ENCODE data around the gene RAB11FIP3.
"Not testable (repeated sequence)": the region's sequence is repeated elsewhere in the genome, so short reads cannot be mapped to it uniquely, and the experiment has no call there.

The RAB11FIP3 gene

GRCh38 chr16:473046-474043 lies 47.9 kb downstream of the RAB11FIP3 start:
- TF ChIP-seq POLR2AphosphoS5 (IDR thresholded peaks at IDR 0.05; ENCODE audit: low read depth, low read length) (no peak), TAF1 (IDR thresholded peaks at IDR 0.05; ENCODE audit: borderline replicate concordance, low read depth, low read length) (no peak), POLR2A (IDR thresholded peaks at IDR 0.05; ENCODE audit: low read depth, low read length) (no peak)
- FAIRE-seq (no peak), DNase-seq (ENCODE audit: insufficient read length) (no peak)

GRCh38 chr16:474420-475122 lies 49.1 kb downstream of the RAB11FIP3 start:
- DNase-seq (ENCODE audit: insufficient read length) (no peak), FAIRE-seq (no peak)
- TF ChIP-seq POLR2A (IDR thresholded peaks at IDR 0.05; ENCODE audit: low read depth, low read length) = no peak
- TF ChIP-seq TAF1 (IDR thresholded peaks at IDR 0.05; ENCODE audit: borderline replicate concordance, low read depth, low read length) = no peak
- TF ChIP-seq POLR2AphosphoS5 (IDR thresholded peaks at IDR 0.05; ENCODE audit: low read depth, low read length) = no peak

GRCh38 chr16:476039-476438 lies 50.6 kb downstream of the RAB11FIP3 start:
- TF ChIP-seq POLR2AphosphoS5 (IDR thresholded peaks at IDR 0.05; ENCODE audit: low read depth, low read length) (no peak), TAF1 (IDR thresholded peaks at IDR 0.05; ENCODE audit: borderline replicate concordance, low read depth, low read length) (no peak), POLR2A (IDR thresholded peaks at IDR 0.05; ENCODE audit: low read depth, low read length) (no peak)
- DNase-seq (ENCODE audit: insufficient read length) (no peak), FAIRE-seq (no peak)

GRCh38 chr16:477301-478157 lies 52.1 kb downstream of the RAB11FIP3 start:
- DNase-seq (ENCODE audit: insufficient read length) = no peak
- FAIRE-seq = no peak
- no peak for TF ChIP-seq POLR2AphosphoS5 (IDR thresholded peaks at IDR 0.05; ENCODE audit: low read depth, low read length)
- TF ChIP-seq TAF1 (IDR thresholded peaks at IDR 0.05; ENCODE audit: borderline replicate concordance, low read depth, low read length) = no peak

GRCh38 chr16:478287-478686 lies 52.8 kb downstream of the RAB11FIP3 start:
- not testable (repeated sequence) for FAIRE-seq; DNase-seq (ENCODE audit: insufficient read length)

- DNase-seq (ENCODE audit: insufficient read length) = no peak
- no peak for FAIRE-seq
- TF ChIP-seq TAF1 (IDR thresholded peaks at IDR 0.05; ENCODE audit: borderline replicate concordance, low read depth, low read length) (no peak), POLR2AphosphoS5 (IDR thresholded peaks at IDR 0.05; ENCODE audit: low read depth, low read length) (no peak), POLR2A (IDR thresholded peaks at IDR 0.05; ENCODE audit: low read depth, low read length) (no peak)
These were observed 57.2 kb downstream of the RAB11FIP3 start for GRCh38 chr16:482468-483185.

- no peak for FAIRE-seq
- TF ChIP-seq POLR2A (IDR thresholded peaks at IDR 0.05; ENCODE audit: low read depth, low read length) = no peak
- no peak for TF ChIP-seq TAF1 (IDR thresholded peaks at IDR 0.05; ENCODE audit: borderline replicate concordance, low read depth, low read length)
- TF ChIP-seq POLR2AphosphoS5 (IDR thresholded peaks at IDR 0.05; ENCODE audit: low read depth, low read length) = no peak
- DNase-seq (ENCODE audit: insufficient read length) = no peak
These were observed 58.1 kb downstream of the RAB11FIP3 start for GRCh38 chr16:483341-484075.

GRCh38 chr16:489606-490005 lies 64.2 kb downstream of the RAB11FIP3 start:
- FAIRE-seq = no peak
- no peak for TF ChIP-seq TAF1 (IDR thresholded peaks at IDR 0.05; ENCODE audit: borderline replicate concordance, low read depth, low read length)
- TF ChIP-seq POLR2AphosphoS5 (IDR thresholded peaks at IDR 0.05; ENCODE audit: low read depth, low read length) = no peak
- no peak for TF ChIP-seq POLR2A (IDR thresholded peaks at IDR 0.05; ENCODE audit: low read depth, low read length)
- DNase-seq (ENCODE audit: insufficient read length) = no peak

- TF ChIP-seq POLR2AphosphoS5 (IDR thresholded peaks at IDR 0.05; ENCODE audit: low read depth, low read length) (no peak), TAF1 (IDR thresholded peaks at IDR 0.05; ENCODE audit: borderline replicate concordance, low read depth, low read length) (no peak), POLR2A (IDR thresholded peaks at IDR 0.05; ENCODE audit: low read depth, low read length) (no peak)
- DNase-seq (ENCODE audit: insufficient read length) = no peak
- no peak for FAIRE-seq
These were observed 65.3 kb downstream of the RAB11FIP3 start for GRCh38 chr16:490768-491167.

- TF ChIP-seq POLR2AphosphoS5 (IDR thresholded peaks at IDR 0.05; ENCODE audit: low read depth, low read length) = peak; percentile 38; the same call in 1 of the 2 replicates
- peak; percentile 54; the same call in 1 of the 2 replicates for TF ChIP-seq POLR2A (IDR thresholded peaks at IDR 0.05; ENCODE audit: low read depth, low read length)
- TF ChIP-seq TAF1 (IDR thresholded peaks at IDR 0.05; ENCODE audit: borderline replicate concordance, low read depth, low read length) = no peak
- no peak for FAIRE-seq
- no peak for DNase-seq (ENCODE audit: insufficient read length)
These were observed 65.9 kb downstream of the RAB11FIP3 start for GRCh38 chr16:491220-491919.
